Activated B cell treated with CpG ODN at 0.5 μM for 24 hours (primary cell): ENCODE results near the gene PCP4L1. TPM values are rescaled to one million over a fixed set of nuclear protein-coding genes. Genes with fewer than 3 reads are reported as not detected.
"Not testable (repeated sequence)": the region's sequence is repeated elsewhere in the genome, so short reads cannot be mapped to it uniquely, and the experiment has no call there.

ENCODE experiments used
- ATAC-seq: fragments of 200-7000 bp; cut with Tn5 transposase; one replicate; pipeline ENCODE4 v1.10.0; 2021; ENCODE audit warnings: low read depth, mild to moderate bottlenecking, moderate library complexity
- CTCF ChIA-PET: fragments of 350-600 bp; sonication (Branson Sonifier 250); formaldehyde crosslinking; loops from one replicate; lab custom pipeline; 2021; ENCODE audit warnings: antibody characterized with exemption; lab: Charles Lee
- POLR2A ChIA-PET: fragments of 350-600 bp; sonication (Branson Sonifier 250); formaldehyde crosslinking; loops from one replicate; lab custom pipeline; 2021; ENCODE audit warnings: antibody characterized with exemption; lab: Charles Lee
- DNase-seq: peaks from one replicate; pipeline ENCODE4 v3.0.0; 2022
- H3K27ac Mint-ChIP-seq: one replicate; pipeline ENCODE4 v1.8.0; 2020; ENCODE audit warnings: mixed read lengths
- H3K27me3 Mint-ChIP-seq: one replicate; pipeline ENCODE4 v1.8.0; 2021; ENCODE audit warnings: mixed read lengths
- H3K36me3 Mint-ChIP-seq: one replicate; pipeline ENCODE4 v1.8.0; 2021; ENCODE audit warnings: low read depth, mixed read lengths
- H3K4me1 Mint-ChIP-seq: one replicate; pipeline ENCODE4 v1.8.0; 2021; ENCODE audit warnings: mixed read lengths
- H3K4me3 Mint-ChIP-seq: one replicate; pipeline ENCODE4 v1.8.0; 2020; ENCODE audit warnings: mild to moderate bottlenecking, mixed read lengths
- H3K9me3 Mint-ChIP-seq: one replicate; pipeline ENCODE4 v1.8.0; 2020; ENCODE audit warnings: mixed read lengths
- intact Hi-C: fragments of 100-400 bp; cut with micrococcal nuclease; formaldehyde crosslinking; loops from one replicate; pipeline ENCODE4 v1.15.1; 2024
- total RNA-seq: library from RNA; stranded (reverse); gene quantifications from 2 replicates; pipeline ENCODE4 v1.2.3, GENCODE V29; 2022
- TF ChIP-seq, protein P1 (sequence below): fragments of 200-600 bp; IDR thresholded peaks from one replicate; pipeline ENCODE4 v1.8.0; 2022; ENCODE audit warnings: antibody characterized with exemption, mild to moderate bottlenecking

The PCP4L1 gene
- total RNA-seq, 1 donor from 2014 or later: not detected

DNA sequence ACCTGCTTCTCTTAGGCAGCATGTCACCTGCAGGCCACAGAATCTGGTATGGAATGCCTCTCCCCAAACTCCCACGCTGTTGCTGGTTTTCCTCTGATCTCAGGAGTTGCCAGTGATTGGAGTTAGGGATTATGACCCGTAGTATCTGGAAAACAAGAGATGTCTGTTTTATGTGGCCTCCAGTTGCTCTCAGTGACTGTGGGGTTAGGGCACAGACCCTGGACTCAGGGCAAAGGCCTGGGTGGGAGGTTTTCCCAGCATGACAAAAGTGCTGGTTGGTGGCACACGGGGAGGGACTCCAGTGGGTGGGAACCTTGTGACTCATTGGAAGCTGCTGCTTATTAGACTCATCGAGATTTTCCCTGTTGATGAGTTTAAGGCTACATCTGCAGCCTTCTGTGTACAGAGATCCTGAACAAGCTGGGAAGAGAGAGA lies 20.5 kb upstream of the PCP4L1 start, which contains the start of gene NR1I3:
NR1I3 (minus strand) TSS at position 165 of the 435 bp plus-strand sequence. CDS start 1,638 bp downstream, outside the sequence.
- ATAC-seq: no peak

DNA sequence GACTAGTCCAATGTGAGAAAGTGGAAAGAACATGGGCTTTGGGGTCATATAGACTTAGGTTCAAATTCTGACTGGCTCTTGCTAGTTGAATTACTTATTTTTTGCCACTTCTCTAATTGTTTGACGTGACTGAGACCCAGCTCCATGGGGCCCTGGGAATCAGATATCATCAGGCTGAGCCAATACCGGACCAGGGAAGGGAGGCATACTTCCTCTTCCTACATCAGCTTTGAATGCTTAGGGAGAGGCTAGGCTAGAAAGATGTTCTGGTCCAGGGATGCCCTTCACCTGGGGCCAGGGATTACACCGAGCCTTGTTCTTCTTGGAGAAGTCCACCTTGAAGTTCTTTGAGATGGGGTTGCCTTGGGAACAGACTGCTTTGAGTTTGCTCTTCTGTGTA lies 16.9 kb upstream of the PCP4L1 start:
- ChIA-PET CTCF (interaction anchor here (1.3 kb wide), 1 partner anchor 31 kb away, joined by 3 read pairs; no protein-coding TSS in a partner anchor), POLR2A (no interaction called here)
- Mint-ChIP-seq H3K27ac (no peak overlapping the region), H3K9me3 (no peaks in the 10 kb centered on the region), H3K36me3 (no peaks in the 10 kb centered on the region), H3K4me3 (no peak overlapping the region), H3K27me3 (peaks cover 17% of the 10 kb centered on the region), H3K4me1 (no peaks in the 10 kb centered on the region)
- TF ChIP-seq, protein P1, sequence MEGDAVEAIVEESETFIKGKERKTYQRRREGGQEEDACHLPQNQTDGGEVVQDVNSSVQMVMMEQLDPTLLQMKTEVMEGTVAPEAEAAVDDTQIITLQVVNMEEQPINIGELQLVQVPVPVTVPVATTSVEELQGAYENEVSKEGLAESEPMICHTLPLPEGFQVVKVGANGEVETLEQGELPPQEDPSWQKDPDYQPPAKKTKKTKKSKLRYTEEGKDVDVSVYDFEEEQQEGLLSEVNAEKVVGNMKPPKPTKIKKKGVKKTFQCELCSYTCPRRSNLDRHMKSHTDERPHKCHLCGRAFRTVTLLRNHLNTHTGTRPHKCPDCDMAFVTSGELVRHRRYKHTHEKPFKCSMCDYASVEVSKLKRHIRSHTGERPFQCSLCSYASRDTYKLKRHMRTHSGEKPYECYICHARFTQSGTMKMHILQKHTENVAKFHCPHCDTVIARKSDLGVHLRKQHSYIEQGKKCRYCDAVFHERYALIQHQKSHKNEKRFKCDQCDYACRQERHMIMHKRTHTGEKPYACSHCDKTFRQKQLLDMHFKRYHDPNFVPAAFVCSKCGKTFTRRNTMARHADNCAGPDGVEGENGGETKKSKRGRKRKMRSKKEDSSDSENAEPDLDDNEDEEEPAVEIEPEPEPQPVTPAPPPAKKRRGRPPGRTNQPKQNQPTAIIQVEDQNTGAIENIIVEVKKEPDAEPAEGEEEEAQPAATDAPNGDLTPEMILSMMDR: no peak
- intact Hi-C loops: no loop called here
- ATAC-seq (no peak), DNase-seq (no peak)

More for the DNA sequence above, 20.5 kb upstream of the PCP4L1 start, which contains the start of gene NR1I3:
- ChIA-PET POLR2A (interaction anchor here (1.1 kb wide), 1 partner anchor 10 kb away, joined by 3 read pairs; no protein-coding TSS in a partner anchor), CTCF (no interaction called here)
- TF ChIP-seq, protein P1: no peak
- intact Hi-C loops: no loop called here
- DNase-seq: no peak
- peaks cover 24% of the 10 kb centered on the region for H3K27me3 Mint-ChIP-seq
- H3K9me3 Mint-ChIP-seq: no peaks in the 10 kb centered on the region
- no peaks in the 10 kb centered on the region for H3K4me1 Mint-ChIP-seq
- H3K36me3 Mint-ChIP-seq: no peaks in the 10 kb centered on the region
- H3K27ac Mint-ChIP-seq: no peak within 1 kb of the TSS
- no peak within 1 kb of the TSS for H3K4me3 Mint-ChIP-seq

DNA sequence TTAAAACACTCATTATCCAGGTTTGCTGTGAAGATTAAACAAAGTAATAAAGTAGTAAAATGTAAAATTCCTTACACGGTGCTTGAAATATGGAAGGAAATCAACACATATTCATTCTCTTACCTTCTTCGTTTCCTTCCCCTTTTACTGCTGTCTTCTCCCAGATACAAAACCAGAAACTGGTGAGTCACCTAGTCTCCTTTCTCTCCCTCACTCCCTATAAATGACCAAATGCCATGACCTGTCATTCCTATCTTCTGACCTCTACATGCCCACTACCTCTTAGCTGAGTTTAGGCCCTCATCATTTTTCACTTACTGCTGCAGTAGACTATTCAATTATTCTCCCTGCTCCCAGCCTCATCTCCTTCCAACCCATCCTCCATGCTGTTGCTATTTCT lies 16.2 kb upstream of the PCP4L1 start:
- H3K4me3 Mint-ChIP-seq: no peak overlapping the region
- H3K9me3 Mint-ChIP-seq: no peaks in the 10 kb centered on the region
- TF ChIP-seq, protein P1: no peak
- no peaks in the 10 kb centered on the region for H3K36me3 Mint-ChIP-seq
- ChIA-PET POLR2A (no interaction called here), CTCF (interaction anchor here (1.3 kb wide), 1 partner anchor 32 kb away, joined by 3 read pairs; no protein-coding TSS in a partner anchor)
- DNase-seq (no peak), ATAC-seq (no peak)
- H3K4me1 Mint-ChIP-seq: no peaks in the 10 kb centered on the region
- peaks cover 17% of the 10 kb centered on the region for H3K27me3 Mint-ChIP-seq
- intact Hi-C loops: no loop called here
- H3K27ac Mint-ChIP-seq: no peak overlapping the region

DNA sequence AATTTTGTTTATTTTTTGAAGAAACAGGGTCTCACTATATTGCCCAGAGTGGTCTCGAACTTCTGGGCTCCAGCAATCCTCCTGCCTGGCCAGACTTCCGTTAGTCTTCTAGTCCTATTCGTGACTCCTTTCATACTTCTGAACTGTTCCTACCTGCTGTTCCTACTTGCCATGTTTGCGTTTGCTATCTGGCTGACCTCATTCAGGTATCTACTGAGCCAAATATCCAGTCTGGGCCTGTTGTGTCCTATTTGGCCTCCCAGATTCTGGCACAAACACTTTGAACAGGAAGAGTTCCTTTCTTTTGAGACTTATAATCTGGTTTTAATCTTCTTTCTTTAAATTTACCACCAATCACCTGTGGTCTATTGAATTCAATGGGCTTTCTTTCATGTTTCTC lies 13.7 kb upstream of the PCP4L1 start:
- Mint-ChIP-seq H3K36me3 (no peaks in the 10 kb centered on the region), H3K9me3 (peaks cover 2% of the 10 kb centered on the region), H3K27me3 (peaks cover 11% of the 10 kb centered on the region), H3K4me3 (no peak overlapping the region), H3K27ac (no peak overlapping the region), H3K4me1 (no peaks in the 10 kb centered on the region)
- DNase-seq: no peak
- intact Hi-C loops: no loop called here
- TF ChIP-seq, protein P1: no peak
- ChIA-PET CTCF (no interaction called here), POLR2A (no interaction called here)
- no peak for ATAC-seq

DNA sequence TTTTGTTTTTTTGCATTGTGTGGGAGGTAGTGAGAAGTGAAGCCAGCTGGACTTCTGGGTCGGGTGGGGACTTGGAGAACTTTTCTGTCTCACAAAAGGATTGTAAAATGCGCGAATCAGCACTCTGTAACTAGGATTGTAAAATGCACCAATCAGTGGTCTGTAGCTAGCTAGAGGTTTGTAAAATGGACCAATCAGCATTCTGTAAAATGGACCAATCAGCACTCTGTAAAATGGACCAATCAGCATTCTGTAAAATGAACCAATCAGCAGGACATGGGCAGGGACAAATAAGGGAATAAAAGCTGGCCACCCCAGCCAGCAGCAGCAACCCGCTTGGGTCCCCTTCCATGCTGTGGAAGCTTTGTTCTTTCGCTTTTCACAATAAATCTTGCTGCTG lies 8.4 kb upstream of the PCP4L1 start:
- H3K4me1 Mint-ChIP-seq, H3K36me3 Mint-ChIP-seq, H3K9me3 Mint-ChIP-seq, H3K4me3 Mint-ChIP-seq, ATAC-seq, DNase-seq, H3K27ac Mint-ChIP-seq, intact Hi-C loops: not testable (repeated sequence)
- H3K27me3 Mint-ChIP-seq: peaks cover 13% of the 10 kb centered on the region
- POLR2A ChIA-PET: interaction anchor here (1.4 kb wide), 1 partner anchor 8 kb away, joined by 3 read pairs; the partner anchor contains the start of gene PCP4L1
- CTCF ChIA-PET: interaction anchor here (2.0 kb wide), 1 partner anchor 41 kb away, joined by 6 read pairs; no protein-coding TSS in a partner anchor
